ENCODE measurements around the gene EXOG.

GRCh38 chr3:38471260-38471857 lies 24.8 kb upstream of the EXOG start:
- TF ChIP-seq, protein P1, sequence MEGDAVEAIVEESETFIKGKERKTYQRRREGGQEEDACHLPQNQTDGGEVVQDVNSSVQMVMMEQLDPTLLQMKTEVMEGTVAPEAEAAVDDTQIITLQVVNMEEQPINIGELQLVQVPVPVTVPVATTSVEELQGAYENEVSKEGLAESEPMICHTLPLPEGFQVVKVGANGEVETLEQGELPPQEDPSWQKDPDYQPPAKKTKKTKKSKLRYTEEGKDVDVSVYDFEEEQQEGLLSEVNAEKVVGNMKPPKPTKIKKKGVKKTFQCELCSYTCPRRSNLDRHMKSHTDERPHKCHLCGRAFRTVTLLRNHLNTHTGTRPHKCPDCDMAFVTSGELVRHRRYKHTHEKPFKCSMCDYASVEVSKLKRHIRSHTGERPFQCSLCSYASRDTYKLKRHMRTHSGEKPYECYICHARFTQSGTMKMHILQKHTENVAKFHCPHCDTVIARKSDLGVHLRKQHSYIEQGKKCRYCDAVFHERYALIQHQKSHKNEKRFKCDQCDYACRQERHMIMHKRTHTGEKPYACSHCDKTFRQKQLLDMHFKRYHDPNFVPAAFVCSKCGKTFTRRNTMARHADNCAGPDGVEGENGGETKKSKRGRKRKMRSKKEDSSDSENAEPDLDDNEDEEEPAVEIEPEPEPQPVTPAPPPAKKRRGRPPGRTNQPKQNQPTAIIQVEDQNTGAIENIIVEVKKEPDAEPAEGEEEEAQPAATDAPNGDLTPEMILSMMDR (IDR thresholded peaks at IDR 0.05) = no peak
- TF ChIP-seq POLR2A (IDR thresholded peaks at IDR 0.05) = no peak
